HG02884 (cell line): ENCODE data around the gene TTN.

Experiments used
- ATAC-seq: cut with Tn5 transposase; IDR thresholded peaks from one replicate; pipeline ENCODE4 v1.9.1; 2021; ENCODE audit warnings: mild to moderate bottlenecking, moderate library complexity; ENCODE audit not compliant: unreplicated experiment

TTN gene

GRCh38 chr2:178819147-178819875, 12.1 kb upstream of the TTN start:
- peak; percentile 35 for ATAC-seq

GRCh38 chr2:178811901-178812300, 4.7 kb upstream of the TTN start:
- no peak for ATAC-seq

GRCh38 chr2:178811045-178811444, 3.8 kb upstream of the TTN start:
- ATAC-seq = no peak

GRCh38 chr2:178810422-178810821, 3.2 kb upstream of the TTN start:
- ATAC-seq = no peak

GRCh38 chr2:178806543-178806942, 680 bp downstream of the TTN start:
- ATAC-seq = no peak

- no peak for ATAC-seq
Measured at GRCh38 chr2:178805457-178805856, 1.8 kb downstream of the TTN start.

- ATAC-seq = no peak
Measured at GRCh38 chr2:178804791-178805190, 2.4 kb downstream of the TTN start.

- no peak for ATAC-seq
Measured at GRCh38 chr2:178800510-178800909, 6.7 kb downstream of the TTN start.

GRCh38 chr2:178799305-178799704, 7.9 kb downstream of the TTN start:
- no peak for ATAC-seq

GRCh38 chr2:178796079-178796677, 11.0 kb downstream of the TTN start:
- no peak for ATAC-seq

GRCh38 chr2:178787934-178788333, 19.3 kb downstream of the TTN start:
- ATAC-seq = no peak

GRCh38 chr2:178787155-178787554, 20.1 kb downstream of the TTN start:
- ATAC-seq = no peak

GRCh38 chr2:178783889-178784288, 23.3 kb downstream of the TTN start:
- no peak for ATAC-seq

GRCh38 chr2:178782236-178782635, 25.0 kb downstream of the TTN start:
- no peak for ATAC-seq

- ATAC-seq = no peak
Measured at GRCh38 chr2:178777577-178777976, 29.6 kb downstream of the TTN start.

- no peak for ATAC-seq
Measured at GRCh38 chr2:178776751-178777150, 30.5 kb downstream of the TTN start.

GRCh38 chr2:178775975-178776374, 31.2 kb downstream of the TTN start:
- no peak for ATAC-seq

GRCh38 chr2:178770518-178770917, 36.7 kb downstream of the TTN start:
- no peak for ATAC-seq

GRCh38 chr2:178767094-178768060, 39.8 kb downstream of the TTN start:
- no peak for ATAC-seq

- no peak for ATAC-seq
Measured at GRCh38 chr2:178764097-178764496, 43.1 kb downstream of the TTN start.

- ATAC-seq = no peak
Measured at GRCh38 chr2:178761759-178762371, 45.4 kb downstream of the TTN start.
